ENCODE measurements around the gene RPF1. TPM values are rescaled to one million over a fixed set of nuclear protein-coding genes. Genes with fewer than 3 reads are reported as not detected.

Gene RPF1
- total and polyA plus RNA-seq, 2 of the 8 experiments (the other 6 are each of a cell fraction or from before 2014, with no cell fraction given): 18.7 to 41.8 TPM

DNA sequence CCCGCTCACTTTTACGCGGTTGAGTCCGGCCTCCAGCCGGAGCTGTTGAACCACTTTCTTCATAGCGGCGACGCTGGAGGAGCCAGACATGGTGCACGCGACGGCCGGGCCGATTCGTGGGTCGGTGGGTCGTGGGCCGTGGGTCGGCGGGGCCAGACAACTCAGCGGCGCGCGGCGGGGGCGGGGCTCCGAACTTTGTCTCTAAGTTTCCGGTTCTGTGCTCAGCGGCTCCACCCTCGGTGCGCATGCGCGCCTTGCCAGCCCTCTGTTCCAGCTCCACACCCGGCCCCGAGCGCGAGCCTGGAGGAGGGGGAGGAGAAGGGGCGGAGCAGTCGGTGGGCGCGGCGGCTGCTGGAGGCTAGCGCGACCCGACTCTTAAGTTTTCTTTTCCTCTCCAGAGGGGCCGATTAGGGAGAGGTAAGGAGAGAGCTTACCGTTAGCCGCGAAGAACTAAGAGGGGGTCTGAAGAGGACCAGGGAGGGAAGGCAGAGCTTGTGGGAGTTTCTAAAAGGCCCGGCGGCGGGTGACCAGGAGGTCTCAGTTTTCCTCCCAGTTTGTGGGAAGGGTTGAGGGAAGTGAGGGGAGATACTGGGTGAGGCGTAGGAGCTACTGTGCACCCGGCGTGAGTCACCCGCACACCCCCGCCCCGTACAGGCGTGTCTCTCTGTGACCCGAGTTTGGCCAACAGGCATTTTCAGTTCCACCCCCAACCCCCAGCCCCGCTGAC lies 27.1 kb downstream of the RPF1 start, which contains the start of the genes GNG5 and SPATA1:
TSS of gene GNG5 (minus strand) at position 580 of the 727 bp plus-strand sequence. CDS start at position 90, 490 bp downstream.
TSS of gene SPATA1 (plus strand) at position 385 of the 727 bp plus-strand sequence. CDS start 9,974 bp downstream, outside the sequence.
- Histone ChIP-seq H2AK5ac (ENCODE audit: low read depth, low read length) (no peak within 1 kb of the TSS), H3K4me1 (replicated peaks in 1 of 4; ENCODE audit: control insufficient read depth in 3 of 4, insufficient read depth in 4 of 4, low read length in 3 of 4) (peaks cover 0 to 10% (median 4%) of the 10 kb centered on the region in 4 experiments; a peak in 6 of 7 replicates), H4K91ac (replicated peaks; ENCODE audit: insufficient read length, low read length) (peak within 1 kb of the TSS; percentile 89), H4K20me1 (replicated peaks in 1 of 2; ENCODE audit: control insufficient read depth in 1 of 2, insufficient read depth in 2 of 2, low read length in 2 of 2) (peaks cover 16 to 17% of the 10 kb centered on the region in 2 experiments), H3K36me3 (ENCODE audit: control insufficient read depth in 2 of 4, insufficient read depth in 4 of 4, low read length in 3 of 4) (peaks cover 0 to 2% (median 0%) of the 10 kb centered on the region in 4 experiments; a peak in 1 of 8 replicates), H4K5ac (ENCODE audit: insufficient read length, low read depth, low read length) (peak within 1 kb of the TSS; percentile 99), H3K27ac (ENCODE audit: low read depth, low read length) (peak within 1 kb of the TSS; percentile 76; the same call in 1 of the 2 replicates), H2BK120ac (replicated peaks; ENCODE audit: low read depth, low read length) (peak within 1 kb of the TSS; percentile 21), H3K4ac (replicated peaks; ENCODE audit: insufficient read length, low read depth, low read length) (peak within 1 kb of the TSS; percentile 75), H3K4me2 (ENCODE audit: insufficient read depth in 1 of 2, low read depth in 2 of 2, low read length in 2 of 2) (peak within 1 kb of the TSS; percentile 79 to 100), H4K8ac (ENCODE audit: extremely low read depth, insufficient read depth, low read length) (peak within 1 kb of the TSS; percentile 95), H3K14ac (ENCODE audit: insufficient read length) (no peak within 1 kb of the TSS), H2AFZ (ENCODE audit: low read length) (0 out of 2 replicates have a peak within 1 kb of the TSS, but pooled peaks have one; percentile 51), H2BK12ac (ENCODE audit: low read depth, low read length) (peak within 1 kb of the TSS; percentile 42; the same call in 1 of the 2 replicates), H2BK15ac (ENCODE audit: low read length) (0 out of 2 replicates have a peak within 1 kb of the TSS, but pooled peaks have one; percentile 20), H3K27me3 (replicated peaks in 1 of 4; ENCODE audit: control insufficient read depth in 3 of 4, extremely low read depth in 1 of 4, insufficient read depth in 3 of 4, low read length in 3 of 4) (no peaks in the 10 kb centered on the region), H3K9me3 (ENCODE audit: insufficient read depth in 2 of 2, low read depth in 1 of 2, low read length in 1 of 2) (no peaks in the 10 kb centered on the region), H3K79me2 (ENCODE audit: control insufficient read depth in 1 of 2, insufficient read depth in 2 of 2, low read length in 2 of 2) (peaks cover 3 to 40% of the 10 kb centered on the region in 2 experiments; a peak in 2 of 4 replicates), H2BK20ac (ENCODE audit: low read length) (no peak within 1 kb of the TSS), H3K56ac (replicated peaks; ENCODE audit: insufficient read length, low read depth, low read length) (no peak within 1 kb of the TSS), H3K23me2 (ENCODE audit: low read depth, low read length) (peaks cover 6% of the 10 kb centered on the region; the same call in 1 of the 2 replicates), H3K4me3 (ENCODE audit: extremely low read depth in 1 of 4, insufficient read depth in 2 of 4, low read depth in 3 of 4, low read length in 4 of 4) (peak within 1 kb of the TSS; percentile 88 to 97 (median 92)), H3K79me1 (ENCODE audit: low read depth, low read length) (peaks cover 2% of the 10 kb centered on the region; the same call in 1 of the 2 replicates), H3K23ac (ENCODE audit: insufficient read length) (no peak within 1 kb of the TSS), H2BK5ac (ENCODE audit: low read depth, low read length) (peak within 1 kb of the TSS; percentile 66; the same call in 1 of the 2 replicates), H3K9ac (replicated peaks in 1 of 4; ENCODE audit: extremely low read depth in 1 of 4, low read depth in 3 of 4, low read length in 3 of 4) (peak within 1 kb of the TSS; percentile 82 to 95 (median 88)), H3K18ac (ENCODE audit: extremely low read depth, low read length) (peak within 1 kb of the TSS; percentile 85; the same call in 1 of the 2 replicates)
- 1% methylated on average over 39 of the region's 60 CpGs; no CpG with 5 or more reads in 1 of the 2 experiments for WGBS, 2 experiments (ENCODE audit: extremely low coverage in 1 of 2, insufficient coverage in 1 of 2, insufficient read length in 1 of 2, insufficient replicate concordance in 2 of 2, low coverage in 1 of 2, low lambda C conversion rate in 2 of 2, missing lambda C conversion rate in 1 of 2)
- DNase-seq (ENCODE audit: low read depth in 1 of 2, low spot score in 2 of 2) (peak; percentile 90 to 97), FAIRE-seq (no peak)
- ChIA-PET POLR2A (ENCODE audit: partially characterized antibody) (interaction anchor here (1.2 to 1.7 kb wide), 6 partner anchors 8 to 98 kb away, joined by 4 to 8 read pairs (median 5); partner anchors contain the start of gene CTBS), CTCF (ENCODE audit: partially characterized antibody) (interaction anchor here (0.6 to 1.8 kb wide), 9 partner anchors 18 to 439 kb away, joined by 3 to 6 read pairs (median 3); no protein-coding TSS in a partner anchor)
- TF ChIP-seq JUND (IDR thresholded peaks at IDR 0.05; ENCODE audit: low read length) (peak; percentile 56; the same call in 1 of the 2 replicates), ASH2L (IDR thresholded peaks at IDR 0.05; ENCODE audit: low read length) (peak; percentile 85), CBX5 (IDR thresholded peaks at IDR 0.05; ENCODE audit: low read depth, low read length) (no peak), SIX5 (IDR thresholded peaks at IDR 0.05; ENCODE audit: low read depth, low read length) (no peak), POLR2A (IDR thresholded peaks at IDR 0.05; ENCODE audit: control extremely low read depth in 1 of 2, low read depth in 2 of 2, low read length in 2 of 2) (peak in 1 of 2 experiments; percentile 61; a peak in 2 of 3 replicates), GABPA (IDR thresholded peaks at IDR 0.05; ENCODE audit: borderline replicate concordance, insufficient read depth, low read length) (no peak), GTF2F1 (IDR thresholded peaks at IDR 0.05; ENCODE audit: borderline replicate concordance, low read depth, low read length) (no peak), TEAD4 (IDR thresholded peaks at IDR 0.05; ENCODE audit: low read depth, low read length) (no peak), RBBP5 (IDR thresholded peaks at IDR 0.05; ENCODE audit: borderline replicate concordance, low read depth, low read length) (peak; percentile 72), CHD2 (IDR thresholded peaks at IDR 0.05; ENCODE audit: low read length) (no peak), RAD21 (IDR thresholded peaks at IDR 0.05 in 1 of 2, conservative IDR thresholded peaks at IDR 0.05 in 1 of 2; ENCODE audit: low read depth in 2 of 2, low read length in 2 of 2) (no peak), TCF12 (IDR thresholded peaks at IDR 0.05; ENCODE audit: low read depth, low read length) (no peak)
